Endodermal cell (in vitro differentiated cells): ENCODE results near the gene NLRP14. TPM values are rescaled to one million over a fixed set of nuclear protein-coding genes. Genes with fewer than 3 reads are reported as not detected.

ENCODE experiments used
- DNase-seq: peaks from one replicate; pipeline ENCODE4 v3.0.0-alpha.2; 2017
- H3K27ac ChIP-seq: 2 replicates; pipeline ENCODE4 v1.5.1; 2013; ENCODE audit warnings: mild to moderate bottlenecking, low read depth, low read length, moderate library complexity
- H3K27me3 ChIP-seq: 2 replicates; pipeline ENCODE4 v1.6.1; 2013; ENCODE audit warnings: mild to moderate bottlenecking, low read length, moderate library complexity; ENCODE audit not compliant: insufficient read depth, control insufficient read depth, poor library complexity, severe bottlenecking
- H3K36me3 ChIP-seq: 2 replicates; pipeline ENCODE4 v1.7.0; 2013; ENCODE audit warnings: mild to moderate bottlenecking, low read length, moderate library complexity; ENCODE audit not compliant: control insufficient read depth, insufficient read depth
- H3K4me1 ChIP-seq: one replicate; pipeline ENCODE4 v1.7.0; 2013; ENCODE audit warnings: low read length; ENCODE audit not compliant: control insufficient read depth, insufficient read depth
- H3K4me3 ChIP-seq: 2 replicates; pipeline ENCODE4 v1.5.1; 2013; ENCODE audit warnings: mild to moderate bottlenecking, low read length, moderate library complexity
- H3K9ac ChIP-seq: 2 replicates; pipeline ENCODE4 v1.6.1; 2013; ENCODE audit warnings: mild to moderate bottlenecking, low read length, moderate library complexity; ENCODE audit not compliant: poor library complexity, severe bottlenecking; ENCODE audit errors: extremely low read depth
- H3K9me3 ChIP-seq: 2 replicates; pipeline ENCODE4 v1.6.1; 2013; ENCODE audit warnings: mild to moderate bottlenecking, low read length, moderate library complexity; ENCODE audit not compliant: control insufficient read depth
- H3K27ac Mint-ChIP-seq: 2 replicates; pipeline ENCODE4 v1.8.0; 2020; ENCODE audit warnings: mixed read lengths
- H3K27me3 Mint-ChIP-seq: 2 replicates; pipeline ENCODE4 v1.8.0; 2021; ENCODE audit warnings: mild to moderate bottlenecking, mixed read lengths; ENCODE audit not compliant: insufficient read depth
- H3K36me3 Mint-ChIP-seq: 2 replicates; pipeline ENCODE4 v1.8.0; 2020; ENCODE audit warnings: low read depth, mixed read lengths
- H3K4me1 Mint-ChIP-seq: 2 replicates; pipeline ENCODE4 v1.8.0; 2020; ENCODE audit warnings: mixed read lengths
- H3K4me3 Mint-ChIP-seq: 2 replicates; pipeline ENCODE4 v1.8.0; 2020; ENCODE audit warnings: mild to moderate bottlenecking, moderate library complexity, mixed read lengths
- H3K9me3 Mint-ChIP-seq: 2 replicates; pipeline ENCODE4 v1.8.0; 2020; ENCODE audit warnings: mild to moderate bottlenecking, mixed read lengths
- WGBS, 2 experiments: methylation state at CpG; one replicate each; pipeline versions ENCODE4 v1.1.5 to v1.1.7; 2013; ENCODE audit warnings: missing lambda C conversion rate in 2 of 2, mixed read lengths in 1 of 2; ENCODE audit not compliant: insufficient coverage in 1 of 2, insufficient read length in 1 of 2; 5-methylcytosine and 5-hydroxymethylcytosine counted together
- total RNA-seq, 2 donors: library from RNA; stranded (reverse); fragmentation: NEBNext Ultra II Directional in 1 of 2; extraction: Animal tissue kit (Norgen Biotek cat#: 25700) in 1 of 2; gene quantifications; 2 replicates in 1 of 2; 3 replicates in 1 of 2; pipeline ENCODE4 v1.2.1, GENCODE V29; 2021
- TF ChIP-seq, protein P1 (sequence below): fragments of 200-600 bp; sonication (generic); conservative IDR thresholded peaks from 2 replicates; pipeline ENCODE4 v1.5.0; 2021; ENCODE audit warnings: antibody characterized with exemption, mild to moderate bottlenecking

The NLRP14 gene
- total RNA-seq, 2 donors from 2014 or later, result 0.33 to 0.66 TPM

- no peak overlapping the region for H3K27ac Mint-ChIP-seq
- no peaks in the 10 kb centered on the region for H3K4me1 ChIP-seq
- no peak for DNase-seq
- H3K27me3 ChIP-seq, result no peaks in the 10 kb centered on the region
- H3K36me3 ChIP-seq, result no peaks in the 10 kb centered on the region
- H3K4me1 Mint-ChIP-seq, result no peaks in the 10 kb centered on the region
- H3K36me3 Mint-ChIP-seq, result no peaks in the 10 kb centered on the region
- H3K27me3 Mint-ChIP-seq, result no peaks in the 10 kb centered on the region
- no peaks in the 10 kb centered on the region for H3K9me3 Mint-ChIP-seq
- 100% methylated on average over 1 of the region's 1 CpG; no CpG with 5 or more reads in 1 of the 2 experiments for WGBS, 2 experiments
- H3K4me3 ChIP-seq, result no peak overlapping the region
- TF ChIP-seq, protein P1, sequence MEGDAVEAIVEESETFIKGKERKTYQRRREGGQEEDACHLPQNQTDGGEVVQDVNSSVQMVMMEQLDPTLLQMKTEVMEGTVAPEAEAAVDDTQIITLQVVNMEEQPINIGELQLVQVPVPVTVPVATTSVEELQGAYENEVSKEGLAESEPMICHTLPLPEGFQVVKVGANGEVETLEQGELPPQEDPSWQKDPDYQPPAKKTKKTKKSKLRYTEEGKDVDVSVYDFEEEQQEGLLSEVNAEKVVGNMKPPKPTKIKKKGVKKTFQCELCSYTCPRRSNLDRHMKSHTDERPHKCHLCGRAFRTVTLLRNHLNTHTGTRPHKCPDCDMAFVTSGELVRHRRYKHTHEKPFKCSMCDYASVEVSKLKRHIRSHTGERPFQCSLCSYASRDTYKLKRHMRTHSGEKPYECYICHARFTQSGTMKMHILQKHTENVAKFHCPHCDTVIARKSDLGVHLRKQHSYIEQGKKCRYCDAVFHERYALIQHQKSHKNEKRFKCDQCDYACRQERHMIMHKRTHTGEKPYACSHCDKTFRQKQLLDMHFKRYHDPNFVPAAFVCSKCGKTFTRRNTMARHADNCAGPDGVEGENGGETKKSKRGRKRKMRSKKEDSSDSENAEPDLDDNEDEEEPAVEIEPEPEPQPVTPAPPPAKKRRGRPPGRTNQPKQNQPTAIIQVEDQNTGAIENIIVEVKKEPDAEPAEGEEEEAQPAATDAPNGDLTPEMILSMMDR, result no peak
- no peaks in the 10 kb centered on the region for H3K9me3 ChIP-seq
- no peak overlapping the region for H3K4me3 Mint-ChIP-seq
- H3K27ac ChIP-seq, result no peak overlapping the region
- H3K9ac ChIP-seq, result no peak overlapping the region
These were observed 33.8 kb upstream of the NLRP14 start for GRCh38 chr11:6986487-6986886.

DNA sequence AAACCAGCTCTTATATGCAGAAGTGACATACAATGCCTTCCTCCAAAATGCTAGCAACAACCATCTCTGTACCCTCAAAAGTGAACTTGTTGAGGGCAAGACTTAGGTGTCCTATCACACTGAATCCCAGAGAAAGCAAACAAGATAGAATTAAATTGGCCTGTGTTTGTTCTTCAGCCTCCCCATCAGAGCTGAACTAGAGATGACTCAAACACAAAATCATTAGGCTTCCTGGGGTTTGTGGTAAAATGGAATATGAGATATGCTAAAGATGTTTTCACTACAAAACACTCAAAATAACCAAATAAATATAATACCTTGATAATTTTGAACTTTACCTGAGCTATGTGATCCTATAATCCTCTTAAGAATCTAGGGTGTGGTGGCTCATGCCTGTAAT lies 31.8 kb upstream of the NLRP14 start:
- no peak overlapping the region for H3K27ac Mint-ChIP-seq
- TF ChIP-seq, protein P1, result no peak

GRCh38 chr11:6991227-6991626 lies 29.1 kb upstream of the NLRP14 start:
- Histone ChIP-seq H3K27ac (no peak overlapping the region), H3K4me3 (no peak overlapping the region), H3K9ac (no peak overlapping the region), H3K27me3 (no peaks in the 10 kb centered on the region), H3K9me3 (no peaks in the 10 kb centered on the region), H3K4me1 (no peaks in the 10 kb centered on the region), H3K36me3 (no peaks in the 10 kb centered on the region)
- Mint-ChIP-seq H3K9me3 (no peaks in the 10 kb centered on the region), H3K4me1 (no peaks in the 10 kb centered on the region), H3K4me3 (no peak overlapping the region), H3K36me3 (no peaks in the 10 kb centered on the region), H3K27ac (no peak overlapping the region), H3K27me3 (no peaks in the 10 kb centered on the region)
- WGBS, 2 experiments, result 84 to 87% methylated on average over 3 to 6 of the region's 6 CpGs
- no peak for DNase-seq
- TF ChIP-seq, protein P1, result no peak

More for the DNA sequence above, 31.8 kb upstream of the NLRP14 start:
- Mint-ChIP-seq H3K4me3 (no peak overlapping the region), H3K36me3 (no peaks in the 10 kb centered on the region), H3K4me1 (no peaks in the 10 kb centered on the region), H3K9me3 (no peaks in the 10 kb centered on the region), H3K27me3 (no peaks in the 10 kb centered on the region)
- H3K4me1 ChIP-seq, result no peaks in the 10 kb centered on the region
- no peaks in the 10 kb centered on the region for H3K27me3 ChIP-seq
- DNase-seq, result no peak
- no peaks in the 10 kb centered on the region for H3K36me3 ChIP-seq
- H3K27ac ChIP-seq, result no peak overlapping the region
- H3K4me3 ChIP-seq, result no peak overlapping the region
- H3K9me3 ChIP-seq, result no peaks in the 10 kb centered on the region
- H3K9ac ChIP-seq, result no peak overlapping the region
